Measurements from ENCODE around the gene CAMK2G. TPM values are rescaled to one million over a fixed set of nuclear protein-coding genes. Genes with fewer than 3 reads are reported as not detected.
"Not testable (repeated sequence)": the region's sequence is repeated elsewhere in the genome, so short reads cannot be mapped to it uniquely, and the experiment has no call there.

The CAMK2G gene
- total RNA-seq, 1 experiment from 2014 or later = 17.6 TPM

DNA sequence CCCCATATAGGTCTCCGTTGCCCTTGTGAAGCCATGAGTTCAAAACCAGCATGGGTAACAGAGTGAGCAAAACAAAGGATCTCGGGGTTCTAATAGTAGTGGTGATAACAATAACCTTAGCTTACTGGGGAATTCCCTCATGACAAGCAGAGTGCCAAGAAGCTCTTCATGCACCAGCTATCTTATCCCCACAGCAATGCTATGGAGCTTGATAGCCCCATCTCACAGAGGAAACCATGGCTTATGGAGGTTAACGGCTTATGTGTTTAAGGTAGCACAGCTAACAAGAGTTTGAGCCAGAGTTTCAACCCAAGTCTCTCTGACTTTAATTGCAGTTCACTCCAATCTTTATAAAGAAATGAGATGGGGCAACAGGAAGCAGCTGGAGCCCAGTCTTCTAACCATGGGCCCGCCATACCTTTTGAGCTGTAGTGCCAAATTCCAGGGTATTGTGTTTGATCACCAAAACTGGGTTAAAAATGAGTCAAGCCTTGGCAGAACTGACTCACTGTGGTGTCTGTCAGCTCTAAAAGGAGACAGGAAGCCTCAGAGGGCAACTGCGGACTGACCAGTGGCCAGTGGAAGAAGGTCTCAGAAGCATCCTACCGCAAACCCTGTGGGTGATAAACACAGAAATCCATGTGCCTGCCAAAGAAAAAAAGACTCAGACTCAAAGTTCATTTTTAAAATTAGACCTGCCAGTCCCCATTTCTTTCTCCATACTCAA lies 20.1 kb upstream of the CAMK2G start:
- Histone ChIP-seq H3K4me3 (no peak overlapping the region), H3K9me3 (replicated peaks) (no peaks in the 10 kb centered on the region), H3K27ac (peak overlapping the region; percentile 78), H3K27me3 (replicated peaks) (no peaks in the 10 kb centered on the region), H3K36me3 (no peaks in the 10 kb centered on the region), H3K4me1 (replicated peaks) (peaks cover 68% of the 10 kb centered on the region)
- DNase-seq (ENCODE audit: low read depth in 1 of 2, low spot score in 2 of 2) = peak; percentile 84 to 91

DNA sequence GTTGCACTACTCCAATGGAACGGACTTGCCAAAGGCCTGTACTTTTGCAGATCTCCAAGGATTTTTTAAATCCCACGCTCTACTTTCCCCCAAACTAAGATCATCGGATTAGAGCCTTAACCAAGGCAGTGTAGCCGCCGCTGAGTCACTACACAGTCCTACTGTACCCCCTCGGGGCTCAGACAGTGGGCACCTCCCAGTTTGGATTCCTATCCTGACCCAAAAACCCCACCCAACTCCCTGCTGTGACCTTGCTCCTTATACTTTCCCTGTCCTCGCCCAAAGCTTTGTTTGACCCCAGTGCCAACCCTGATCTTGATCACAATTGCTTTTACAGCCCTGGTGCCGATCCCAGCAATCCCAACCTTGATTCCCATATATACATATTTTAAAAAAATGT lies 19.1 kb upstream of the CAMK2G start:
- no peaks in the 10 kb centered on the region for H3K36me3 ChIP-seq
- H3K4me1 ChIP-seq (replicated peaks) = peaks cover 68% of the 10 kb centered on the region
- H3K4me3 ChIP-seq = no peak overlapping the region
- peak overlapping the region; percentile 78 for H3K27ac ChIP-seq
- no peaks in the 10 kb centered on the region for H3K27me3 ChIP-seq (replicated peaks)
- DNase-seq (ENCODE audit: low read depth in 1 of 2, low spot score in 2 of 2) = peak in 1 of 2 experiments; percentile 82
- no peaks in the 10 kb centered on the region for H3K9me3 ChIP-seq (replicated peaks)

- H3K36me3 ChIP-seq = no peaks in the 10 kb centered on the region
- H3K27me3 ChIP-seq (replicated peaks) = no peaks in the 10 kb centered on the region
- peak overlapping the region; percentile 78 for H3K27ac ChIP-seq
- H3K9me3 ChIP-seq (replicated peaks) = no peaks in the 10 kb centered on the region
- peak; percentile 79 to 94 for DNase-seq (ENCODE audit: low read depth in 1 of 2, low spot score in 2 of 2)
- H3K4me3 ChIP-seq = no peak overlapping the region
- H3K4me1 ChIP-seq (replicated peaks) = peaks cover 73% of the 10 kb centered on the region
These were observed 18.1 kb upstream of the CAMK2G start for GRCh38 chr10:73892310-73893030.

- no peaks in the 10 kb centered on the region for H3K9me3 ChIP-seq (replicated peaks)
- no peaks in the 10 kb centered on the region for H3K36me3 ChIP-seq
- DNase-seq (ENCODE audit: low read depth in 1 of 2, low spot score in 2 of 2) = no peak
- H3K4me3 ChIP-seq = no peak overlapping the region
- H3K4me1 ChIP-seq (replicated peaks) = peaks cover 82% of the 10 kb centered on the region
- H3K27ac ChIP-seq = peak overlapping the region; percentile 78
- H3K27me3 ChIP-seq (replicated peaks) = no peaks in the 10 kb centered on the region
These were observed 17.2 kb upstream of the CAMK2G start for GRCh38 chr10:73891540-73891939.

DNA sequence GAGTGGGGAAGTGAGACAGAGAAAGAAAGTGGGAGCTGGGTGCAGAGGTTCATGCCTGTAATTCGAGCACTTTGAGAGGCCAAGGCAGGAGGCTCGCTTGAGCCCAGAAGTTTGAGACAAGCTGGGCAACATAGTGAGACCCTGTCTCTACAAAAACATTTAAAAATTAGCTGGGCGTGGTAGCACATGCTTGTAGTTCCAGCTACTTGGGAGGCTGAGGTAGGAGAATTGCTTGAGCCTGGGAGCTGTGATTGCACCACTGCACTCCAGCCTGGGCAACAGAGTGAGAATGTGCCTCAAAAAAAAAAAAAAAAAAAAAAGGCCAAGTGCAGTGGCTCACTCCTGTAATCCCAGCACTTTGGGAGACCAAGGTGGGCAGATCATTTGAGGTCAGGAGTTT lies 16.5 kb upstream of the CAMK2G start:
- not testable (repeated sequence) for H3K4me3 ChIP-seq; H3K27ac ChIP-seq; H3K9me3 ChIP-seq (replicated peaks); DNase-seq (ENCODE audit: low read depth in 1 of 2, low spot score in 2 of 2); H3K27me3 ChIP-seq (replicated peaks); H3K36me3 ChIP-seq
- peaks cover 88% of the 10 kb centered on the region for H3K4me1 ChIP-seq (replicated peaks)

- H3K9me3 ChIP-seq (replicated peaks) = no peaks in the 10 kb centered on the region
- H3K4me1 ChIP-seq (replicated peaks) = peaks cover 86% of the 10 kb centered on the region
- H3K27me3 ChIP-seq (replicated peaks) = no peaks in the 10 kb centered on the region
- no peak for DNase-seq (ENCODE audit: low read depth in 1 of 2, low spot score in 2 of 2)
- H3K4me3 ChIP-seq = no peak overlapping the region
- no peak overlapping the region for H3K27ac ChIP-seq
- no peaks in the 10 kb centered on the region for H3K36me3 ChIP-seq
These were observed 15.9 kb upstream of the CAMK2G start for GRCh38 chr10:73890261-73890660.

- peak overlapping the region; percentile 95 for H3K27ac ChIP-seq
- not testable (repeated sequence) for H3K27me3 ChIP-seq (replicated peaks); DNase-seq (ENCODE audit: low read depth in 1 of 2, low spot score in 2 of 2); H3K36me3 ChIP-seq; H3K4me3 ChIP-seq; H3K9me3 ChIP-seq (replicated peaks)
- peaks cover 77% of the 10 kb centered on the region for H3K4me1 ChIP-seq (replicated peaks)
These were observed 15.1 kb upstream of the CAMK2G start for GRCh38 chr10:73889416-73889815.

- Histone ChIP-seq H3K4me1 (replicated peaks) (peaks cover 73% of the 10 kb centered on the region), H3K36me3 (no peaks in the 10 kb centered on the region), H3K4me3 (no peak overlapping the region), H3K9me3 (replicated peaks) (no peaks in the 10 kb centered on the region), H3K27me3 (replicated peaks) (no peaks in the 10 kb centered on the region), H3K27ac (peak overlapping the region; percentile 95)
- DNase-seq (ENCODE audit: low read depth in 1 of 2, low spot score in 2 of 2) = peak in 1 of 2 experiments; percentile 72
These were observed 14.7 kb upstream of the CAMK2G start for GRCh38 chr10:73889014-73889413.

- H3K4me1 ChIP-seq (replicated peaks) = peaks cover 68% of the 10 kb centered on the region
- peak overlapping the region; percentile 95 for H3K27ac ChIP-seq
- H3K36me3 ChIP-seq = no peaks in the 10 kb centered on the region
- no peak overlapping the region for H3K4me3 ChIP-seq
- no peak for DNase-seq (ENCODE audit: low read depth in 1 of 2, low spot score in 2 of 2)
- H3K27me3 ChIP-seq (replicated peaks) = no peaks in the 10 kb centered on the region
- H3K9me3 ChIP-seq (replicated peaks) = no peaks in the 10 kb centered on the region
These were observed 14.2 kb upstream of the CAMK2G start for GRCh38 chr10:73888514-73888913.

DNA sequence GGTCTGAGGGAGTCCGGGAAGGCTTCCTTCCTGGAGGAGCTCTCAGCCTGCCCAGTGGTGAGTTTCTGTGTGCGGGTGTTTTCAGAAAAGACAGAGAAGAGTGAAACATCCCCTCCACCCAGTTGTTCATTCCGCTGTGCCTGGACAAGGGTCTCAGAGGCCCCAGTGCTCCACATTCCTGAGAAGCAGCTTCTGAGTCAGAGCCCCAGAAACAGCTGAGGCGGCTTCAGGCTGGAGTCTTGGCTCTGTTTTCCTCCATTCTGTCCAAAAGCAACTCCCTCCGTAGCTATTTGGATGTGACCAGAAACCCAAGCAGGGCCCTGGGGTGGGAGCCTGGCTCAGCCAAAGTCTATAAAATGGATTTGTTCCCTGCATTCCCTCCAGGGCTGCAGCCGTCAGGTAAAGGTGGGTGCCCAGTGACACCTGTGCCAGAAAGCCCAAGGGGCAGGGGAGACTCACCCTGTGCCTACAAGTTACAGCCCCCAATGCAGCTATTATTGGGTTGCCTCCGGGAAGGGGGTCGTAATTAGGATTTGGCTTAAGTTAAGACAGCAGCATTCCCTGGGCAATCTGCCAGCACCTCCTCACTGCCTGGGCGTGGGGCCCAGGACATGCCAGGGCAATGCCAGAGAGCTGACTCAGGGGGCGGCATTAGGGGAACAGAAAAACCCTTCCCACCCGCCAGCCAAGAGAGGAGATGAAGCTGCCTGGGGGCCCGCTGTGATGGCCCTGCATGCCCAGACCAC lies 13.1 kb upstream of the CAMK2G start:
- Histone ChIP-seq H3K27ac (peak overlapping the region; percentile 95), H3K27me3 (replicated peaks) (no peaks in the 10 kb centered on the region), H3K4me1 (replicated peaks) (peaks cover 59% of the 10 kb centered on the region), H3K9me3 (replicated peaks) (no peaks in the 10 kb centered on the region), H3K36me3 (no peaks in the 10 kb centered on the region), H3K4me3 (no peak overlapping the region)
- DNase-seq (ENCODE audit: low read depth in 1 of 2, low spot score in 2 of 2) = peak; percentile 92 to 98

DNA sequence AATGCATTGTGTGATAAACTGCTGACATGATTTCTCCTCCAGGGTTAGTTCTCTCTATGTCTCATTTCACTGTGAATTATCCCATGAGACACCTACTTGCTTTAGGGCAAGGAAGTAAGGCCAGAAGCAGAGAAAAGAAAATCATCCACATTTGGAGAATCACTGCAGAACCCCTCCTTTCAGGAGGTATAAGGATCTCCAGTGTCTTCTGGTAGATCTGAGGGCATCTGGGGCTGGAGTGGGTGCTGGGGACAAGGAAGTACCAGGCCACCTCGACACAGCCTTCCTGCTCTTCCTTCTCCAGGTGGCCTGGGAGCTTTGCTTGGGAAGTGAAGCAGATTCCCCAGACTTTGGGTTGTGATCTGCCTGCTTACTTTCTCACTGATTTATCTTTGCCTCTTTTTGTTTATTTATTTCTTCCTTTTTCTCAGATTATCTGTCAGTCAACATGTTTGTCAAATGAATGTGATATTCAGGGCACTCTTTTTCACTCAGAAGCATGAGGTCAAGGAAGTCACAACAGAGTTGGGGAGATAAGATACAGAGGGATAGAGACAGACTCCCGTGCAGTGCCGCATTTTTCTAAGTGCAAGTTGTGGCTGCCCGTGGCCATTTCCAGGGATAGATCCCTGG lies 12.4 kb upstream of the CAMK2G start:
- no peaks in the 10 kb centered on the region for H3K36me3 ChIP-seq
- H3K27ac ChIP-seq = peak overlapping the region; percentile 95
- H3K9me3 ChIP-seq (replicated peaks) = no peaks in the 10 kb centered on the region
- no peak overlapping the region for H3K4me3 ChIP-seq
- DNase-seq (ENCODE audit: low read depth in 1 of 2, low spot score in 2 of 2) = peak in 1 of 2 experiments; percentile 56
- no peaks in the 10 kb centered on the region for H3K27me3 ChIP-seq (replicated peaks)
- peaks cover 52% of the 10 kb centered on the region for H3K4me1 ChIP-seq (replicated peaks)

- DNase-seq (ENCODE audit: low read depth in 1 of 2, low spot score in 2 of 2) = peak; percentile 76 to 88
These were observed 11.8 kb upstream of the CAMK2G start for GRCh38 chr10:73886085-73886529.

GRCh38 chr10:73884017-73884416 lies 9.7 kb upstream of the CAMK2G start:
- DNase-seq (ENCODE audit: low read depth in 1 of 2, low spot score in 2 of 2) = no peak
- Histone ChIP-seq H3K9me3 (replicated peaks) (no peaks in the 10 kb centered on the region), H3K4me3 (no peak overlapping the region), H3K27me3 (replicated peaks) (no peaks in the 10 kb centered on the region), H3K36me3 (no peaks in the 10 kb centered on the region), H3K4me1 (replicated peaks) (peaks cover 40% of the 10 kb centered on the region), H3K27ac (no peak overlapping the region)

More at GRCh38 chr10:73886085-73886529, 11.8 kb upstream of the CAMK2G start:
- no peaks in the 10 kb centered on the region for H3K9me3 ChIP-seq (replicated peaks)
- peak overlapping the region; percentile 95 for H3K27ac ChIP-seq
- H3K27me3 ChIP-seq (replicated peaks) = no peaks in the 10 kb centered on the region
- H3K4me1 ChIP-seq (replicated peaks) = peaks cover 46% of the 10 kb centered on the region
- H3K36me3 ChIP-seq = no peaks in the 10 kb centered on the region
- no peak overlapping the region for H3K4me3 ChIP-seq
